Effector memory CD8-positive, alpha-beta T cell (primary cell): ENCODE measurements around the gene FSD1.

ENCODE experiments used
- ATAC-seq: fragments of 150-1000 bp; cut with Tn5 transposase; replicated peaks from 2 replicates; pipeline ENCODE4 v1.10.0; 2021; ENCODE audit warnings: mild to moderate bottlenecking, moderate library complexity
- DNase-seq, 3 experiments: peaks; one replicate each; pipeline ENCODE4 v3.0.0; 2021
- H3K27ac Mint-ChIP-seq, 2 donors: one replicate each; pipeline ENCODE4 v1.8.0; 2022; ENCODE audit warnings: mild to moderate bottlenecking in 2 of 2, mixed read lengths in 2 of 2, moderate library complexity in 2 of 2
- H3K27me3 Mint-ChIP-seq, 2 donors: one replicate each; pipeline ENCODE4 v1.8.0; 2022; ENCODE audit warnings: mixed read lengths in 2 of 2
- H3K36me3 Mint-ChIP-seq: one replicate; pipeline ENCODE4 v1.8.0; 2022; ENCODE audit warnings: mild to moderate bottlenecking, moderate library complexity, mixed read lengths; ENCODE audit not compliant: insufficient read depth
- H3K4me1 Mint-ChIP-seq, 2 donors: one replicate each; pipeline ENCODE4 v1.8.0; 2022; ENCODE audit warnings: low read depth in 2 of 2, mixed read lengths in 2 of 2
- H3K4me3 Mint-ChIP-seq, 2 donors: one replicate each; pipeline ENCODE4 v1.8.0; 2022; ENCODE audit warnings: mild to moderate bottlenecking in 2 of 2, mixed read lengths in 2 of 2, moderate library complexity in 2 of 2
- H3K9me3 Mint-ChIP-seq, 2 donors: one replicate each; pipeline ENCODE4 v1.8.0; 2022; ENCODE audit warnings: mixed read lengths in 2 of 2

FSD1 gene

GRCh38 chr19:4362101-4362828, 57.9 kb downstream of the FSD1 start:
- Mint-ChIP-seq H3K27ac (no peak overlapping the region), H3K9me3 (no peaks in the 10 kb centered on the region), H3K27me3 (no peaks in the 10 kb centered on the region), H3K36me3 (peaks cover 39% of the 10 kb centered on the region), H3K4me3 (no peak overlapping the region), H3K4me1 (peaks cover 2 to 4% of the 10 kb centered on the region in 2 donors)
- no peak for DNase-seq
- ATAC-seq = no peak

DNA sequence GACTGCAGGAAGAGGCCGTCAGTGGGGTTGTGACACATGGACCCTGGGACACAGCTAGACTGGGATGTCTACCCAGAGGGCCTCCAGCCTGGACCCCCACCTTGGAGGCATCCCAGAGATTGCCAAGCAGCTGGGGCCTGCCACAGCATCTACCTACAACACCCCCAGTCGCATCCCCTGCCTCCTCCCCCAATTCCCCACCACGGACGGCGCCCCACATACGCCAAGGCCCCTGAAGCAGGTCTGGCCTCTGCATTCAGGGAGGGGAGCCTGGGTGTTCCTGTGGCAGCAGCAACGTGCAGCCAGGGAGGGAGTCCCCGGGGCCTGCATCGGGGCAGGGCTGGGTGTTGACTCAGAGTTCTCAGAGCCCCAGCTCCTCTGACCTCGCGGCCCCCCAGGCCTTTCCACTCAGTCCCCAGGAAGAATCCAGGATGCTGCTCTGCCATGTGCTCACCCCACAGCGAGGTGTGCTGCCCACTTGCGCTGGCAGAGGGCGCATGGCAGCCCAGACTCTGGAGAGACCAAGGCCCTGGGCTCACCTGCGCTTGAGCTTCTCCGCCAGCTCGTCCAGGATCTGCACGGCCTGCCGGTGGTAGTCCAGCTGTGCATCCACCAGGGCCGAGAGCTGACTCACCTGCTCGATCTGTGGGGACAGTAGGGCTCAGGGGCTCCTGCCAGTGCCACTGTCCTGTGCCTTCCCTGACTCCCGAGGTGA, 58.6 kb downstream of the FSD1 start:
- Mint-ChIP-seq H3K36me3 (peaks cover 43% of the 10 kb centered on the region), H3K4me1 (peaks cover 4 to 6% of the 10 kb centered on the region in 2 donors), H3K4me3 (no peak overlapping the region), H3K27ac (no peak overlapping the region), H3K27me3 (no peaks in the 10 kb centered on the region), H3K9me3 (no peaks in the 10 kb centered on the region)
- DNase-seq (no peak), ATAC-seq (no peak)

DNA sequence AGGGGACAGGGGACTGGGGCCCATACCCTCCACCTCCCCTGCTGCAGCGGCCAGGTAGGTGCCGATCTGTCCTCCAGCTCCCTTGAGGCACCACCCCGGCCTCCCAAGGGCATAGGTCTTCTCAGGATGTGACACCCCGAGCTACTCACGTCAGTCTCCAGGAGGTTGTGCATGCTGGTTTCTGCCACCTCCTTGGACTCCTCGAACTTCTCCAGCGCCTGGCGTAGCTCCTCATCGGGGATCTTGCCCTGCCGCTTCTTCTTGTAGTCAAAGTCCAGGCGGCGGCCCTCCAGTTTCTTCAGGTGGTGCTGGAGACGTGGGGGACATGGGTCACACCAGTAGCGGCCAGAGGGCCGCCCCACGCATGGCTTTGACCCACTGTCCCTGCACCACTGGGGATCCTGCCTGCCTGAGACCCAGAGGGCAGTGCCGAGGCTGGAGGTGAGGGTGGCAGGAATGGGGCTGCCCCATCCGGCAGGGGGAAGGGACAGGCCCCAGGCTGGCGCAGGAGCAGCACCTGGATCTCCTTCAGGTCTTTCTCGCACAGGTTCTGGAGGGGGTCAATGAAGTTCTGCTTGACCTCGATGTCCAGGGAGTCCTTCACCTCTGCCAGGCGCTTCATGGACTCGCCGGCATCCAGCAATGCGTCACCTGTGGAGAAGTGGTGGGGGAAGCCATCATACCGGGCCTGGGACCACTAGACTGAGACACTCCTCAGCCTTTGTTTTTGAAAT, 59.3 kb downstream of the FSD1 start:
- no peak overlapping the region for H3K27ac Mint-ChIP-seq
- ATAC-seq (no peak), DNase-seq (no peak)
- H3K27me3 Mint-ChIP-seq = no peaks in the 10 kb centered on the region
- peaks cover 46% of the 10 kb centered on the region for H3K36me3 Mint-ChIP-seq
- H3K4me1 Mint-ChIP-seq = peaks cover 5 to 12% of the 10 kb centered on the region in 2 donors
- no peaks in the 10 kb centered on the region for H3K9me3 Mint-ChIP-seq
- no peak overlapping the region for H3K4me3 Mint-ChIP-seq

GRCh38 chr19:4365341-4365740, 60.9 kb downstream of the FSD1 start:
- DNase-seq (no peak), ATAC-seq (no peak)
- no peaks in the 10 kb centered on the region for H3K27me3 Mint-ChIP-seq
- H3K36me3 Mint-ChIP-seq = peaks cover 55% of the 10 kb centered on the region
- peaks cover 13 to 19% of the 10 kb centered on the region in 2 donors for H3K4me1 Mint-ChIP-seq
- no peaks in the 10 kb centered on the region for H3K9me3 Mint-ChIP-seq
- H3K4me3 Mint-ChIP-seq = no peak overlapping the region
- peak overlapping the region in 1 of 2 donors; percentile 10 for H3K27ac Mint-ChIP-seq

DNA sequence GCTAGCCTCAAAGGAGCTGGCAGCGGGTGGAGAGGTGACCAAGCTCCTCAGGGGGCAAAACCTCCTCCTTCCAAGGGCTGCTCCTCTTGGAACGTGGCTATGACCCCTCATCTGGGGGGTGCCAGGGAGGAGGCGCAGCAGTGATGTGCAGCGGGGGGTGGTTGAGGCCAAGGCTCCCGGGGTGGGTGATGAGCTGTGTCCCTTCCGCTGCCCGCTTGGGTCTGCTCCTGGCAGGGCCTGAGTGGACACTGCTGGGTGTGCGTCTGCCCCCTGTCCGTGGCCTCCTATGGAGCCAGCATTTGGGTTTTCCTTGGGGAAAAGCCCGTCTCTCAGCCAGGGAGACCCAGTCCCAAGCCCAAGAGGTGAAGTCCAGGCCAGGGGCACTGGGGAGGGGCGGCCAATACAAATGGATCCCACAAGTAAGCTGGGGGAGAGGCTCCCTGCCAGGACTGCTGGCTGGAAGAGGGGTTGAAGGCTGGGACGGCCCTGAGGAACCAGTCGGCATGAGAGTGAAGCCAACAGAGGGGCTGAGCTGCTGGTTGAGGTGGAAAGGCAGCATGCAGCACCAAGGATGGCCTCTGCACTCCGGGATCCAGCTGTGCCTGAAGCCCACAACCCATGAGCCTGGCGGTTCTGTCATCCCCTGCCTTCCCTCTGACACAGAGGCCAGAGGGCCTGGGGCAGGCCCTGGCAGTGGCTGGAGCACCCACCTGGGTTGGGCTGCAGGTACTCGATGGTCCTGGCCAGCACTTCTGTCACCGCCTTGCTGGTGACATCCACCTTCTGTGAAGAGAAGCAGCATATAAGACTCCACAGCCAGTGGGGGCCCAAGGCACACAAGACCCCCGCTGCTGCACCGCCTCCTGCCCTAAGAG, 61.6 kb downstream of the FSD1 start:
- Mint-ChIP-seq H3K36me3 (peaks cover 55% of the 10 kb centered on the region), H3K4me1 (peaks cover 14 to 24% of the 10 kb centered on the region in 2 donors), H3K27ac (peak overlapping the region in 1 of 2 donors; percentile 84), H3K4me3 (no peak overlapping the region), H3K9me3 (no peaks in the 10 kb centered on the region), H3K27me3 (no peaks in the 10 kb centered on the region)
- DNase-seq (no peak), ATAC-seq (no peak)

DNA sequence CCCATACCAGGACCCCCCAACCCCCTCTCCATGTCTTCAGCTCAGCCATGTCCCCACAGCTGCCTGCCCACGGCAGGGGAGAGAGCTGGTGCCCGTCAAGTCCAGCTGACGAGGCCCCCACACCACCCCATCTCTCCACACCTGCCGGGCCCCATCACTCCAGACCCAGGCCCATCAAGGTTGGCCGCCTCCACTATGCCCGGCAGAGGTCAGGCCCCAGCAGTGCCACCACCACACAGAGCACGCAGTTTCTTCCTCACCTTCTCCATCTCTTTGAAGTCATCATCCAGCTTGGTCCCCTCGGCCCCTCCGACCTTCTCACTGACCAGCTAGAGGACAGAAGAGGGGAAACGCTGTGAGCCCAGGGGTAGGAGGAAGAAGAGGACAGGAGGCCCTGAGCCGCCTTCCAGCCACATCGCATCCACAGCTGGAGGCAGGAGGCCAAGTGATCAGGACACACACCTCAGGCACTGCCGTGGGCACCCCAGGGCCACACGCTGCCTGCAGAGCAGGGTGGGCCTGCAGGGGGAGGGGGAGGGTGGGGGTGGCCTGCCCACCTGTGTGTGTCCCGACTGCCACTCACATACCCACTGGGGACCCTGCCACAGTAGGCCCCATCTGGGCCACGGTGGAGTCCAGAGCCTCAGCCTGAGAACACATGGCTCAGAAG, 62.4 kb downstream of the FSD1 start:
- peaks cover 55% of the 10 kb centered on the region for H3K36me3 Mint-ChIP-seq
- H3K27ac Mint-ChIP-seq = peak overlapping the region in 1 of 2 donors; percentile 84
- DNase-seq (no peak), ATAC-seq (no peak)
- no peak overlapping the region for H3K4me3 Mint-ChIP-seq
- no peaks in the 10 kb centered on the region for H3K27me3 Mint-ChIP-seq
- H3K9me3 Mint-ChIP-seq = no peaks in the 10 kb centered on the region
- H3K4me1 Mint-ChIP-seq = peaks cover 16 to 25% of the 10 kb centered on the region in 2 donors

- Mint-ChIP-seq H3K9me3 (no peaks in the 10 kb centered on the region), H3K27me3 (no peaks in the 10 kb centered on the region), H3K36me3 (peaks cover 57% of the 10 kb centered on the region), H3K4me1 (peaks cover 16 to 28% of the 10 kb centered on the region in 2 donors), H3K4me3 (peak overlapping the region in 1 of 2 donors; percentile 55), H3K27ac (peak overlapping the region; percentile 81 to 84)
- ATAC-seq (no peak), DNase-seq (no peak)
Measured at GRCh38 chr19:4367336-4367723, 62.9 kb downstream of the FSD1 start.

GRCh38 chr19:4367781-4368127, 63.4 kb downstream of the FSD1 start:
- Mint-ChIP-seq H3K4me1 (peaks cover 16 to 28% of the 10 kb centered on the region in 2 donors), H3K4me3 (peak overlapping the region in 1 of 2 donors; percentile 55), H3K27me3 (no peaks in the 10 kb centered on the region), H3K9me3 (no peaks in the 10 kb centered on the region), H3K36me3 (peaks cover 57% of the 10 kb centered on the region), H3K27ac (peak overlapping the region; percentile 81 to 84)
- no peak for DNase-seq
- ATAC-seq = no peak

GRCh38 chr19:4368128-4368820, 63.9 kb downstream of the FSD1 start:
- peak overlapping the region; percentile 84 to 90 for H3K27ac Mint-ChIP-seq
- peaks cover 16 to 30% of the 10 kb centered on the region in 2 donors for H3K4me1 Mint-ChIP-seq
- H3K4me3 Mint-ChIP-seq = peak overlapping the region; percentile 86 to 93
- H3K27me3 Mint-ChIP-seq = no peaks in the 10 kb centered on the region
- peaks cover 53% of the 10 kb centered on the region for H3K36me3 Mint-ChIP-seq
- no peaks in the 10 kb centered on the region for H3K9me3 Mint-ChIP-seq
- ATAC-seq (no peak), DNase-seq (no peak)

DNA sequence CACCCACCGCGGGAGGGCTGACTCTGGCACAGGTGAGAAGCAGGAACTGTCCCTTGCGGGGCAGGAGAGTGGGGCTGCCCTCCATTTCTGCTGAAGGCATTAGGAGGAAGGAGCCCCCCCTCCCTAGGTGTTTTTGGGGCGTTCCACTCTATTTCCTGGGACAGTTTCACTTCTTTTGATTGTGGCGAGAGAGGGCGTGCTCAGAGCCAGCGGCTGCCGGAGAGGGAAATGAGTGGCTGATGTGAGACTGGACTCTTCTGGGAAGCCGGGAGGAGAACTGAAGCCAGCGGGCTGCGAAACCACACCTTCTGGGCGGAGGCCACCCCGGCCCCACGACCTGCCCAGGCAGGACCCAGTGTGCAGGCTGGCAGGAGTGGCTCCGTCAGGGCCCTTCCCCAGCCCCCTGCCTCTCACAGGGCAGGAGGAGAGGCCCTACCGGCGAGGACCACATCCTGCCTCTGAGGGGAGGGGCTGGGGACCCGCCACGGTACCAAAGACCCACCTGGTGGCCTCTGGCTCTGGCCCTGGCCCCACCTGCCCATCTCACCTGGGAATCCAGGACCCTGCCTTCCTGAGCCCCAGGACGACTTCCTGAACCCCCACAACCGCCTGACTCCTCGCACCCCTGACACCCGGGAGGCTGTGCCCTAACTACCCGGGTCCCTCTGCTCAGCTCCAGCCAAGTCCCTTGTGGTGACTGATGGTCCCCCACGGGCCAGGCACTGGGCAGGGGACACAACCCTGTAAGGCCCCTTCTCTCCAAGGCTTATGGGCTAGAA, 64.9 kb downstream of the FSD1 start:
- Mint-ChIP-seq H3K4me3 (peak overlapping the region; percentile 86 to 93), H3K27me3 (no peaks in the 10 kb centered on the region), H3K36me3 (peaks cover 48% of the 10 kb centered on the region), H3K4me1 (peaks cover 21 to 35% of the 10 kb centered on the region in 2 donors), H3K9me3 (no peaks in the 10 kb centered on the region), H3K27ac (peak overlapping the region; percentile 84 to 90)
- peak; percentile 70 to 74 (median 71) for DNase-seq
- ATAC-seq = peak; percentile 72

DNA sequence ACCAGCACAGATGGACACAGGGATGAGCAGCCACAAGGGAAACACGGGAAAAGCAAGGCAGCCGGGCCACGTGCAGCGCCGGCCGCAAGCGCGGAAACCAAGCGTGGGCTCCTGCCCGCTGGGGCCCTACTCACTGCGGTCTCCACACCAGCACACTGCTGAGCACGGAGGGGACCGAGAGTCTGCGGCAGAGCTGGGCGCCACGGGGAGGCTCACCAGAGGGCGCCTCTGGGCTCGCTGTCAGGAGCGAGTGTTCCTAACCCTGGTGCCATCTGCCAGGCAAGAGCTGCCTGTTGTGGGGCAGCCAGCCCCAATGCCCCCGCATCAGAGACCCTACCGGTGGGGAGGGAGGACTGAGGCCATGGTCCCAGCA, 65.5 kb downstream of the FSD1 start:
- DNase-seq = peak; percentile 67 to 71 (median 69)
- Mint-ChIP-seq H3K4me1 (peaks cover 21 to 35% of the 10 kb centered on the region in 2 donors), H3K9me3 (no peaks in the 10 kb centered on the region), H3K4me3 (peak overlapping the region; percentile 86 to 93), H3K27ac (peak overlapping the region; percentile 84 to 90), H3K36me3 (peaks cover 45% of the 10 kb centered on the region), H3K27me3 (no peaks in the 10 kb centered on the region)
- peak; percentile 75 for ATAC-seq
